Memory B cell (primary cell): ENCODE data around the gene RNF224.
A peak's percentile ranks its signal among the peaks of the same experiment; 100 is the strongest.

ENCODE experiments used
- ATAC-seq: fragments of 150-1000 bp; cut with Tn5 transposase; 2 replicates; pipeline ENCODE4 v1.10.0; 2021; ENCODE audit warnings: low read depth, mild to moderate bottlenecking, moderate library complexity
- DNase-seq, 2 donors: peaks; one replicate each; pipeline ENCODE4 v3.0.0; 2022; ENCODE audit warnings: low spot score in 2 of 2
- H3K27ac Mint-ChIP-seq: one replicate; pipeline ENCODE4 v1.8.0; 2022; ENCODE audit warnings: mild to moderate bottlenecking, moderate library complexity, mixed read lengths
- H3K27me3 Mint-ChIP-seq: one replicate; pipeline ENCODE4 v1.8.0; 2022; ENCODE audit warnings: mixed read lengths
- H3K36me3 Mint-ChIP-seq: one replicate; pipeline ENCODE4 v1.8.0; 2022; ENCODE audit warnings: mild to moderate bottlenecking, mixed read lengths
- H3K4me1 Mint-ChIP-seq: one replicate; pipeline ENCODE4 v1.8.0; 2022; ENCODE audit warnings: mixed read lengths
- H3K4me3 Mint-ChIP-seq: one replicate; pipeline ENCODE4 v1.8.0; 2022; ENCODE audit warnings: mild to moderate bottlenecking, moderate library complexity, mixed read lengths
- H3K9me3 Mint-ChIP-seq: one replicate; pipeline ENCODE4 v1.8.0; 2022; ENCODE audit warnings: mixed read lengths

RNF224 gene

GRCh38 chr9:137275588-137276472 lies 48.5 kb downstream of the RNF224 start:
- Mint-ChIP-seq H3K27ac (peak overlapping the region; percentile 83), H3K27me3 (no peaks in the 10 kb centered on the region), H3K4me3 (peak overlapping the region; percentile 78), H3K9me3 (no peaks in the 10 kb centered on the region), H3K4me1 (peaks cover 26% of the 10 kb centered on the region), H3K36me3 (no peaks in the 10 kb centered on the region)
- DNase-seq, result no peak
- ATAC-seq, result no peak

GRCh38 chr9:137276473-137277328 lies 49.4 kb downstream of the RNF224 start:
- H3K27me3 Mint-ChIP-seq, result no peaks in the 10 kb centered on the region
- peaks cover 23% of the 10 kb centered on the region for H3K4me1 Mint-ChIP-seq
- H3K27ac Mint-ChIP-seq, result peak overlapping the region; percentile 86
- no peaks in the 10 kb centered on the region for H3K36me3 Mint-ChIP-seq
- DNase-seq, result no peak
- no peak for ATAC-seq
- no peaks in the 10 kb centered on the region for H3K9me3 Mint-ChIP-seq
- H3K4me3 Mint-ChIP-seq, result peak overlapping the region; percentile 94

GRCh38 chr9:137277329-137278041 lies 50.2 kb downstream of the RNF224 start, which contains the start of gene TOR4A:
TSS of gene TOR4A (plus strand) at chr9:137277726. CDS start at chr9:137278690, 964 bp downstream.
- H3K9me3 Mint-ChIP-seq, result no peaks in the 10 kb centered on the region
- peaks cover 28% of the 10 kb centered on the region for H3K4me1 Mint-ChIP-seq
- H3K4me3 Mint-ChIP-seq, result peak within 1 kb of the TSS; percentile 94
- no peaks in the 10 kb centered on the region for H3K27me3 Mint-ChIP-seq
- ATAC-seq (peak; percentile 54), DNase-seq (no peak)
- H3K36me3 Mint-ChIP-seq, result peaks cover under 1% of the 10 kb centered on the region
- H3K27ac Mint-ChIP-seq, result peak within 1 kb of the TSS; percentile 86

GRCh38 chr9:137278061-137278701 lies 50.9 kb downstream of the RNF224 start:
- DNase-seq (no peak), ATAC-seq (peak; percentile 14)
- Mint-ChIP-seq H3K4me3 (peak overlapping the region; percentile 94), H3K27me3 (no peaks in the 10 kb centered on the region), H3K27ac (peak overlapping the region; percentile 86), H3K36me3 (peaks cover 2% of the 10 kb centered on the region), H3K9me3 (no peaks in the 10 kb centered on the region), H3K4me1 (peaks cover 30% of the 10 kb centered on the region)
